Brain microvascular endothelial cell (primary cell): ENCODE measurements around the gene USP50.
"Not testable (repeated sequence)": the region's sequence is repeated elsewhere in the genome, so short reads cannot be mapped to it uniquely, and the experiment has no call there.

Experiments
- DNase-seq: peaks from one replicate; pipeline ENCODE4 v3.0.0-alpha.2; 2020
- H3K27ac ChIP-seq: fragments of 250-450 bp; sonication (Bioruptor Pico); 2 replicates; pipeline ENCODE4 v1.5.1; 2020; ENCODE audit warnings: mild to moderate bottlenecking, moderate library complexity
- H3K27me3 ChIP-seq: fragments of 250-450 bp; sonication (Bioruptor Pico); replicated peaks from 2 replicates; pipeline ENCODE4 v1.5.1; 2020; ENCODE audit warnings: mild to moderate bottlenecking
- H3K36me3 ChIP-seq: fragments of 250-450 bp; sonication (Bioruptor Pico); replicated peaks from 2 replicates; pipeline ENCODE4 v1.5.1; 2020; ENCODE audit warnings: mild to moderate bottlenecking
- H3K4me3 ChIP-seq: 2 replicates; pipeline ENCODE4 v1.5.1; 2011; ENCODE audit warnings: low read depth, mild to moderate bottlenecking, control low read depth, low read length, moderate library complexity
- CTCF ChIP-seq: IDR thresholded peaks from 2 replicates; pipeline ENCODE4 v1.5.1; 2011; ENCODE audit warnings: low read depth, mild to moderate bottlenecking, moderate library complexity, low read length, control low read depth, inconsistent platforms; ENCODE audit errors: missing control alignments
- in situ Hi-C: cut with HindIII; loops from 2 replicates; pipeline ENCODE4 v1.10.0; 2017; ENCODE audit warnings: low sequenced_read_pairs, low pct_ligation_motif_present

Gene USP50

GRCh38 chr15:50501815-50502214 lies 44.7 kb downstream of the USP50 start:
- no peak for TF ChIP-seq CTCF
- in situ Hi-C loops: no loop called here
- no peaks in the 10 kb centered on the region for H3K27me3 ChIP-seq
- H3K4me3 ChIP-seq: no peak overlapping the region
- no peak overlapping the region for H3K27ac ChIP-seq
- no peak for DNase-seq
- H3K36me3 ChIP-seq: peaks cover 24% of the 10 kb centered on the region

- Histone ChIP-seq H3K27me3 (no peaks in the 10 kb centered on the region), H3K4me3 (no peak overlapping the region), H3K36me3 (peaks cover 35% of the 10 kb centered on the region), H3K27ac (no peak overlapping the region)
- no peak for TF ChIP-seq CTCF
- in situ Hi-C loops: no loop called here
- DNase-seq: no peak
Observed at GRCh38 chr15:50500352-50500751, 46.1 kb downstream of the USP50 start.

- in situ Hi-C loops: no loop called here
- no peak for DNase-seq
- Histone ChIP-seq H3K27me3 (no peaks in the 10 kb centered on the region), H3K4me3 (no peak overlapping the region), H3K36me3 (peaks cover 50% of the 10 kb centered on the region), H3K27ac (no peak overlapping the region)
- TF ChIP-seq CTCF: no peak
Observed at GRCh38 chr15:50496692-50497091, 49.8 kb downstream of the USP50 start.

- DNase-seq, H3K4me3 ChIP-seq, H3K27me3 ChIP-seq, in situ Hi-C loops, H3K27ac ChIP-seq: not testable (repeated sequence)
- peaks cover 56% of the 10 kb centered on the region for H3K36me3 ChIP-seq
Observed at GRCh38 chr15:50494547-50494946, 51.9 kb downstream of the USP50 start.

- no peak for TF ChIP-seq CTCF
- H3K27me3 ChIP-seq: no peaks in the 10 kb centered on the region
Observed at GRCh38 chr15:50493625-50494024, 52.8 kb downstream of the USP50 start.

GRCh38 chr15:50487287-50487686 lies 59.2 kb downstream of the USP50 start:
- H3K4me3 ChIP-seq: no peak overlapping the region
- H3K27me3 ChIP-seq: no peaks in the 10 kb centered on the region
- H3K36me3 ChIP-seq: peaks cover 22% of the 10 kb centered on the region
- in situ Hi-C loops: no loop called here
- no peak overlapping the region for H3K27ac ChIP-seq
- no peak for DNase-seq
- TF ChIP-seq CTCF: no peak

More at GRCh38 chr15:50493625-50494024, 52.8 kb downstream of the USP50 start:
- peaks cover 52% of the 10 kb centered on the region for H3K36me3 ChIP-seq
- H3K4me3 ChIP-seq: no peak overlapping the region
- no peak overlapping the region for H3K27ac ChIP-seq
- in situ Hi-C loops: no loop called here
- no peak for DNase-seq
